WTC11 (cell line): ENCODE data around the gene KCNK7. TPM values are rescaled to one million over a fixed set of nuclear protein-coding genes. Genes with fewer than 3 reads are reported as not detected.

Experiments used
- ATAC-seq: fragments of 200-7000 bp; cut with Tn5 transposase; 2 replicates; pipeline ENCODE4 v1.10.0; 2021; ENCODE audit warnings: mild to moderate bottlenecking, moderate library complexity
- CTCF ChIA-PET: fragments of 300-600 bp; sonication (Branson Sonifier 250); formaldehyde crosslinking; loops from one replicate; lab custom pipeline; 2021; ENCODE audit warnings: antibody characterized with exemption; lab: Charles Lee
- POLR2A ChIA-PET: fragments of 350-600 bp; sonication (Branson Sonifier 250); formaldehyde crosslinking; loops from one replicate; lab custom pipeline; 2021; ENCODE audit warnings: antibody characterized with exemption; lab: Charles Lee
- DNase-seq: peaks from one replicate; pipeline ENCODE4 v3.0.0; 2021; ENCODE audit warnings: low spot score
- H3K27ac Mint-ChIP-seq: 2 replicates; pipeline ENCODE4 v1.8.0; 2021; ENCODE audit warnings: mixed read lengths
- H3K27me3 Mint-ChIP-seq: 2 replicates; pipeline ENCODE4 v1.8.0; 2021; ENCODE audit warnings: low read depth, mild to moderate bottlenecking, moderate library complexity, mixed read lengths
- H3K36me3 Mint-ChIP-seq: 2 replicates; pipeline ENCODE4 v1.8.0; 2021; ENCODE audit warnings: mixed read lengths
- H3K4me1 Mint-ChIP-seq: 2 replicates; pipeline ENCODE4 v1.8.0; 2022; ENCODE audit warnings: mixed read lengths
- H3K4me3 Mint-ChIP-seq: 2 replicates; pipeline ENCODE4 v1.8.0; 2021; ENCODE audit warnings: mild to moderate bottlenecking, moderate library complexity, mixed read lengths
- H3K9me3 Mint-ChIP-seq: 2 replicates; pipeline ENCODE4 v1.8.0; 2021; ENCODE audit warnings: mixed read lengths
- ARID4B ChIP-seq: sonication (generic); formaldehyde crosslinking; IDR thresholded peaks from 2 replicates; pipeline ENCODE4 v1.8.0; 2023; ENCODE audit warnings: missing genetic modification reagents, mild to moderate bottlenecking, borderline replicate concordance
- ETV6 ChIP-seq: sonication (generic); formaldehyde crosslinking; IDR thresholded peaks from 2 replicates; pipeline ENCODE4 v1.8.1; 2022; ENCODE audit warnings: mild to moderate bottlenecking, missing genetic modification reagents
- GABPB1 ChIP-seq: sonication (generic); formaldehyde crosslinking; IDR thresholded peaks from 2 replicates; pipeline ENCODE4 v1.8.1; 2023; ENCODE audit warnings: mild to moderate bottlenecking, missing genetic modification reagents
- MAX ChIP-seq: sonication (generic); formaldehyde crosslinking; IDR thresholded peaks from 2 replicates; pipeline ENCODE4 v1.8.0; 2022; ENCODE audit warnings: mild to moderate bottlenecking, missing genetic modification reagents
- NFATC4 ChIP-seq: fragments of 250-450 bp; sonication (Bioruptor Pico); IDR thresholded peaks from 2 replicates; pipeline ENCODE4 v1.9.0; 2021; ENCODE audit warnings: mild to moderate bottlenecking
- NFE2L1 ChIP-seq: sonication (generic); formaldehyde crosslinking; IDR thresholded peaks from 2 replicates; pipeline ENCODE4 v1.8.1; 2023; ENCODE audit warnings: missing genetic modification reagents
- NR1H2 ChIP-seq: sonication (generic); formaldehyde crosslinking; IDR thresholded peaks from 2 replicates; pipeline ENCODE4 v1.9.0; 2021; ENCODE audit warnings: mild to moderate bottlenecking, moderate library complexity, missing genetic modification reagents
- PRRX2 ChIP-seq: fragments of 250-450 bp; sonication (Bioruptor Pico); IDR thresholded peaks from 2 replicates; pipeline ENCODE4 v1.8.0; 2021; ENCODE audit warnings: mild to moderate bottlenecking
- TP53 ChIP-seq: sonication (generic); formaldehyde crosslinking; IDR thresholded peaks from 2 replicates; pipeline ENCODE4 v1.8.1; 2023; ENCODE audit warnings: mild to moderate bottlenecking, missing genetic modification reagents
- ZNF281 ChIP-seq: sonication (generic); formaldehyde crosslinking; IDR thresholded peaks from 2 replicates; pipeline ENCODE4 v1.8.0; 2023; ENCODE audit warnings: mild to moderate bottlenecking, missing genetic modification reagents
- ZNF396 ChIP-seq: fragments of 250-450 bp; sonication (Bioruptor Pico); IDR thresholded peaks from 2 replicates; pipeline ENCODE4 v1.8.0; 2021; ENCODE audit warnings: mild to moderate bottlenecking, moderate library complexity, borderline replicate concordance
- total RNA-seq: library from RNA; stranded (reverse); gene quantifications from 3 replicates; pipeline ENCODE4 v1.2.3, GENCODE V29; 2021
- TF ChIP-seq, protein P1 (sequence below): sonication (generic); formaldehyde crosslinking; IDR thresholded peaks from 2 replicates; pipeline ENCODE4 v1.8.0; 2022; ENCODE audit warnings: missing genetic modification reagents

KCNK7 gene
- total RNA-seq, 1 experiment from 2014 or later, result 1.4 TPM

DNA sequence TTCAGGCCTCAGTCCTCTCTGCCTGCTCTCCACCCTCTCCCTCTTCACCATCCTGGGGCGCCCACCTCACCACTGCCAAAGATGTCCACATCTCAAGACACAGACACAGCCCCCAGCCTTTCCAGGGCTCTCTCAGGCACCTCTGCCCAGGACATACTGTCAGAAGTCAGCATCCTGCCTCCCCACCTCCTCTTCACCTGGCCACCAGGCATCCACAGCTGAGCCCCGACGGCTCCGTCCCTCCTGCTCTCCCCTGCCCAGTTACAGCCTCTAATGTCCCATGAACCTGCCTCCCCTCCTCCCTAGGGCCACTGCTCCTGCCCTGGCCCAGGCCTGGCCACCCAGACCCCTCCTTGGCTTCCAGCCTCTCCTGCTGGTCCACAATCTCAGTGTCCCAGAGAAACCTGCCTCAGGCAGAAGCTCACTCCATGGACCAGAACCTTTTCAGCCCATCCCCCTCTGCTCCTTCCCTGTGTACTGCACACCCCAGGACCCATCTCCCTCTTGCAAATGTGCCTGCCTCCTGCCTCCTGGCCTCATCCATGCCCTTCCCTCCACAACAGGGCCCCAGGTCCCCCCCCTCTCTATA, 40.7 kb downstream of the KCNK7 start (continued):
- TF ChIP-seq, protein P1, sequence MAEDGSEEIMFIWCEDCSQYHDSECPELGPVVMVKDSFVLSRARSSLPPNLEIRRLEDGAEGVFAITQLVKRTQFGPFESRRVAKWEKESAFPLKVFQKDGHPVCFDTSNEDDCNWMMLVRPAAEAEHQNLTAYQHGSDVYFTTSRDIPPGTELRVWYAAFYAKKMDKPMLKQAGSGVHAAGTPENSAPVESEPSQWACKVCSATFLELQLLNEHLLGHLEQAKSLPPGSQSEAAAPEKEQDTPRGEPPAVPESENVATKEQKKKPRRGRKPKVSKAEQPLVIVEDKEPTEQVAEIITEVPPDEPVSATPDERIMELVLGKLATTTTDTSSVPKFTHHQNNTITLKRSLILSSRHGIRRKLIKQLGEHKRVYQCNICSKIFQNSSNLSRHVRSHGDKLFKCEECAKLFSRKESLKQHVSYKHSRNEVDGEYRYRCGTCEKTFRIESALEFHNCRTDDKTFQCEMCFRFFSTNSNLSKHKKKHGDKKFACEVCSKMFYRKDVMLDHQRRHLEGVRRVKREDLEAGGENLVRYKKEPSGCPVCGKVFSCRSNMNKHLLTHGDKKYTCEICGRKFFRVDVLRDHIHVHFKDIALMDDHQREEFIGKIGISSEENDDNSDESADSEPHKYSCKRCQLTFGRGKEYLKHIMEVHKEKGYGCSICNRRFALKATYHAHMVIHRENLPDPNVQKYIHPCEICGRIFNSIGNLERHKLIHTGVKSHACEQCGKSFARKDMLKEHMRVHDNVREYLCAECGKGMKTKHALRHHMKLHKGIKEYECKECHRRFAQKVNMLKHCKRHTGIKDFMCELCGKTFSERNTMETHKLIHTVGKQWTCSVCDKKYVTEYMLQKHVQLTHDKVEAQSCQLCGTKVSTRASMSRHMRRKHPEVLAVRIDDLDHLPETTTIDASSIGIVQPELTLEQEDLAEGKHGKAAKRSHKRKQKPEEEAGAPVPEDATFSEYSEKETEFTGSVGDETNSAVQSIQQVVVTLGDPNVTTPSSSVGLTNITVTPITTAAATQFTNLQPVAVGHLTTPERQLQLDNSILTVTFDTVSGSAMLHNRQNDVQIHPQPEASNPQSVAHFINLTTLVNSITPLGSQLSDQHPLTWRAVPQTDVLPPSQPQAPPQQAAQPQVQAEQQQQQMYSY (CRISPR knock-in tag), result no peak
- TF ChIP-seq TP53 (CRISPR knock-in tag) (no peak), NFATC4 (CRISPR knock-in tag) (no peak), PRRX2 (CRISPR knock-in tag) (no peak), GABPB1 (CRISPR knock-in tag) (no peak), ARID4B (CRISPR knock-in tag) (no peak), ETV6 (no peak), NFE2L1 (CRISPR knock-in tag) (no peak), NR1H2 (CRISPR knock-in tag) (no peak), ZNF396 (CRISPR knock-in tag) (no peak), ZNF281 (no peak)

- Mint-ChIP-seq H3K4me1 (peaks cover 49% of the 10 kb centered on the region), H3K27ac (no peak overlapping the region), H3K9me3 (no peaks in the 10 kb centered on the region), H3K4me3 (peak overlapping the region; percentile 52), H3K27me3 (peaks cover 67% of the 10 kb centered on the region), H3K36me3 (no peaks in the 10 kb centered on the region)
- ChIA-PET POLR2A (interaction anchor here (1.1 to 1.5 kb wide), 4 partner anchors 14 to 55 kb away, joined by 3 to 4 read pairs (median 3); partner anchors contain the start of genes MALAT1 and ZNRD2), CTCF (interaction anchor here (1.1 to 5.8 kb wide), 10 partner anchors 14 to 158 kb away, joined by 3 to 171 read pairs (median 6); partner anchors contain the start of genes FAM89B, KAT5, SIPA1 and ZNRD2)
- DNase-seq (no peak), ATAC-seq (no peak)
- TF ChIP-seq MAX (CRISPR knock-in tag), result no peak
Measured at GRCh38 chr11:65554057-65554818, 41.4 kb downstream of the KCNK7 start.
